Gastrocnemius medialis (tissue), 4 donors: ENCODE data around the gene LDHAL6A.
"Not testable (repeated sequence)": the region's sequence is repeated elsewhere in the genome, so short reads cannot be mapped to it uniquely, and the experiment has no call there.

Source experiments
- POLR2A ChIP-seq, 2 donors: fragments of 450-650 bp; IDR thresholded peaks; one replicate each; pipeline ENCODE4 v1.6.1; 2017; ENCODE audit warnings: antibody characterized with exemption in 2 of 2, mild to moderate bottlenecking in 2 of 2, moderate library complexity in 2 of 2
- TF ChIP-seq, protein P1 (sequence below), 5 experiments: fragments of 450-650 bp in 3 of 5; fragments of 200-600 bp in 2 of 5; sonication (generic) in 2 of 5; IDR thresholded peaks in 4 of 5; conservative IDR thresholded peaks in 1 of 5; 1 replicate in 4 of 5; 2 replicates in 1 of 5; pipeline ENCODE4 v1.5.1; 2016 to 2019; ENCODE audit warnings: antibody characterized with exemption in 5 of 5, mild to moderate bottlenecking in 3 of 5, moderate library complexity in 3 of 5

GRCh38 chr11:18407400-18407799, 48.3 kb upstream of the LDHAL6A start:
- not testable (repeated sequence) for TF ChIP-seq POLR2A (IDR thresholded peaks at IDR 0.05)
- TF ChIP-seq, protein P1, sequence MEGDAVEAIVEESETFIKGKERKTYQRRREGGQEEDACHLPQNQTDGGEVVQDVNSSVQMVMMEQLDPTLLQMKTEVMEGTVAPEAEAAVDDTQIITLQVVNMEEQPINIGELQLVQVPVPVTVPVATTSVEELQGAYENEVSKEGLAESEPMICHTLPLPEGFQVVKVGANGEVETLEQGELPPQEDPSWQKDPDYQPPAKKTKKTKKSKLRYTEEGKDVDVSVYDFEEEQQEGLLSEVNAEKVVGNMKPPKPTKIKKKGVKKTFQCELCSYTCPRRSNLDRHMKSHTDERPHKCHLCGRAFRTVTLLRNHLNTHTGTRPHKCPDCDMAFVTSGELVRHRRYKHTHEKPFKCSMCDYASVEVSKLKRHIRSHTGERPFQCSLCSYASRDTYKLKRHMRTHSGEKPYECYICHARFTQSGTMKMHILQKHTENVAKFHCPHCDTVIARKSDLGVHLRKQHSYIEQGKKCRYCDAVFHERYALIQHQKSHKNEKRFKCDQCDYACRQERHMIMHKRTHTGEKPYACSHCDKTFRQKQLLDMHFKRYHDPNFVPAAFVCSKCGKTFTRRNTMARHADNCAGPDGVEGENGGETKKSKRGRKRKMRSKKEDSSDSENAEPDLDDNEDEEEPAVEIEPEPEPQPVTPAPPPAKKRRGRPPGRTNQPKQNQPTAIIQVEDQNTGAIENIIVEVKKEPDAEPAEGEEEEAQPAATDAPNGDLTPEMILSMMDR (IDR thresholded peaks at IDR 0.05 in 4 of 5, conservative IDR thresholded peaks at IDR 0.05 in 1 of 5), result not testable (repeated sequence)
